Fibroblast of the conjunctiva (primary cell): ENCODE measurements around the gene UBE2L5.

Experiments used
- DNase-seq: peaks from one replicate; pipeline ENCODE4 v3.0.0-alpha.2; 2010; ENCODE audit warnings: low read depth

UBE2L5 gene

GRCh38 chr13:30422054-30422839, at the start of gene UBE2L5:
Gene UBE2L5 (plus strand): TSS chr13:30422493. CDS start chr13:30427991, 5,498 bp downstream.
- peak; percentile 59 for DNase-seq

DNA sequence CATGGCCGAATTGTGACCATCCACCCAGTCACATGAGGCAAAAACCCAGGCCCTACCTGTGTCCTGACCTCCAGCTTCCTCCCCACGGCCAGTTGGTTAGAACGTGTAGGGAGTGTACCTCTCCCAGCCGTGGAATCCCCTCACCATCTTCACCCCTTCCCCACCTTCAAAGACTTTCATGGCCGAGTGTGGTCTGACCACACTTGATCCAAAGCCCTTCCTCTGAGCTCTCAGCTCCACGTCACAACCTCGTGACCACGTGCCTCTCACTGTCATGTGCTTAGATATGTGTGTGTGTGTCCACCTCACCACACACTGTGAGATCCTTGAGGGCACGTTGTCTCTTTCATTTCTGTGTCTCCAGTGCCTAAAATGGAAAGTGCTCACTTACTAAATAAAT, 48.6 kb upstream of the UBE2L5 start:
- no peak for DNase-seq

DNA sequence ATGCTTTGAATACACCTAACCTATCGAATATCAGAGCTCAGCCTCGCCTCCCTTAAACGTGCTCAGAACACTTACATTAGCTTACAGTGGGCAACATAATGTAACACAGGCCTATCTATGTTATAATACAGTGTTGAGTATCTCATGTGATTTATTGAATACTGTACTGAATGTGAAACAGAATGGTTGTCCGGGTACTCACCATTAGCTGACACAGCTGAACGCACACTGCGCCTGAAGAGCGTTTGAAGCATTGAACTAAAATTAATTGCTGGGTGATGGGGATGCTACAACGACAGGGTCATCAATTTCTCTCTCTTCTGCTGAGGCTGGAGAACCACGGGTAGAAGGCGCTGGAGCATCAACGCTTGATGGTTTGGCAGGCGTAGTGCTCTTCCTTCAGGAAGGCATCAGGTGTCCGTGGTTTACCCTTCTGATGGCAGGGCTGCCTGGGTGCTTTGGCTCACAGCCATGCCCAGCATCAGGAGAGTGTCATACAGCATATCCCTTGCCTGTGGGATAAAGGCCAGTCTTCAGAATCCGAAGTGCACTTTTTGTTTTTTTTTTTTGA, 46.9 kb upstream of the UBE2L5 start:
- no peak for DNase-seq

GRCh38 chr13:30376426-30377311, 45.6 kb upstream of the UBE2L5 start:
- DNase-seq, result no peak

- no peak for DNase-seq
These were observed 45.0 kb upstream of the UBE2L5 start for GRCh38 chr13:30377312-30377685.

DNA sequence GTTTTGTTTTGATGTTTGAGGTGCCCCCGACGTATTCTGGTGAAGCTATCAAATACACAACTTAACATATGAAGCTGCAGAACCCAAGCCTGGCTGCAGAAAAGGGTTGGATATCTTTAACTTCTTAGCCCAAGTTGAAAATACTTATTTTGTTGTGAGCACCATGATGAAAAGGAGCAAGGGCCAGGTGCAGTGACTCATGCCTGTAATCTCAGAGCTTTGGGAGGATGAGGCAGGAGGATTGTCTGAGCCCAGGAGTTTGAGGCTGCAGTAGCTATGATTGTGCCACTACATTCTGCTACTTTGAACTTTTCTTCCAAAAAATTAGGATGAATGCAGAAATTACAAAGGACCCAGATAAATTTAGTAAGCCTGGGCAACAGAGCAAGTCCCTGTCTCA, 44.1 kb upstream of the UBE2L5 start:
- no peak for DNase-seq

DNA sequence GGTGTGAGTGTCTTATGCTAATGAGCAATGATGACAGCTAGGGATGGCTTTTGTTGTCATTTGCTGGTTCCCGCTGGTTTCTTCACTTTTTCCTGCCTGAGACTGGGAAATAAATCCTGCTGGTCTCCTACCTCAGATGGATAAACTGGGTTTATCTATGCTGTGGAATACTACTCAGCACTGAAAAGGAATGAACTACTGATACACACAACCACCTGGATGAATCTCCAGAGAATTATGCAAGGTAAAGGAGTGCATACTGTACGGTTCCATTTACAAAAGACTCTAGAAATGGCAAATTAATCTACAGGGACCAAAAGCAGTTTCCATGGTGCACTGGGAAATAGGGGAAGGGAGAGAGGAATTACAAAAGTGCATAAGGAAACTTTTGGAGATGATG, 41.2 kb upstream of the UBE2L5 start:
- no peak for DNase-seq

GRCh38 chr13:30382836-30383525, 39.3 kb upstream of the UBE2L5 start:
- DNase-seq, result no peak

GRCh38 chr13:30388406-30389283, 33.6 kb upstream of the UBE2L5 start:
- DNase-seq, result peak; percentile 28

DNA sequence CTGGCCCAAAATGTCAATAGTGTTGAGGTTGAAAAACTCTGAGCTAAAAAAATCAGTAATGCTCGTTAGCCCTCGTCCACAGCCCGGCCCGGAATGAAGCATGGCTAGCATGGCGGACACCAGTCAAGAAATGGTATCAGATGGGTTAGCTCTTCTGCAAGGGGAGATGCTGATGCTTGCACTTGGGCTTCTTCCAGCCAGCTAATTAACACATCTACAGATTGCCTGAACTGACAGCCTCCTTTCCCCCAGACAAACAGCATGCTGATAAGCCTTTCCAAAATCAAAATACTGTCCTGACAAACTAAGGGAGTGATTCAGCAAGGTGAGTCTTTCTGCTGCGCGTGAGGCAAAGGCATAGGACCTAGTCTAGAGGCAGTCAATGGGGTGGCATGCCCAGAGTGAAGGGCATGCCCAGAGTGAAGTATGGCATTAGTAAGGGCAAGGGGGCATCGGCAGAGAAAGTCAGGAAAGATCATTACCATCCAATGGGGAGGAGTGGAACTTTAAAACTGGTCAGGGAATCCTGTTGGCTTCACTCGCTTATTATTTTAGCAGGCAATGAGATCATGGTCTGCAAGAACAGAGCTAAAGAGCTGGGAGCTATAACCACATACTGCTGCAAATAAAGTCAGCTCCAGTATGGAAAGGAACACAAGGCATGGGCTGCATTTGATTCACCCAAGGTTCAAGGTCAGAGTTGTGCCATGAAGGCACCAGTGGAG, 30.2 kb upstream of the UBE2L5 start:
- no peak for DNase-seq

GRCh38 chr13:30392681-30393045, 29.6 kb upstream of the UBE2L5 start:
- DNase-seq, result no peak

DNA sequence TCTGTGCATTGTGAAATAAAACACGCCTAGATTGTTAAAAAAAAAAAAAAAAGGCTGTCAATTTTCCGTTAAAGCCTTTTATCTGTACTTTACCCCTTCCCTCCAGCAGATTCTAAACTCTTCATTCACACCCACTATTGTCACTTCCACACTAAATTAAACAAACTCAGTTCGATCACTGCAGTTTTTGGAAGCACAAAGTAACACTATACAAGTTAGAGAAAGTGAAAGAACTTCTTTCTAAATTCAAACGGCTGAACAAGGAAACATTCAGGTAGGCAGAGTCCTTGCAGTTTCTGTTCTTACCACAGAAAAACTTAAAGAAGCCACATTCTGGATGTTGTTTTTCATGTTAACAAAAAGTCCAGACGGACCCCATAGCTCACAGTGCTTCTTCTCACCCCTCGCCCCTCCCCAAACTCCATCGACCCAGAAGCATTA, 27.5 kb upstream of the UBE2L5 start:
- DNase-seq, result no peak

DNA sequence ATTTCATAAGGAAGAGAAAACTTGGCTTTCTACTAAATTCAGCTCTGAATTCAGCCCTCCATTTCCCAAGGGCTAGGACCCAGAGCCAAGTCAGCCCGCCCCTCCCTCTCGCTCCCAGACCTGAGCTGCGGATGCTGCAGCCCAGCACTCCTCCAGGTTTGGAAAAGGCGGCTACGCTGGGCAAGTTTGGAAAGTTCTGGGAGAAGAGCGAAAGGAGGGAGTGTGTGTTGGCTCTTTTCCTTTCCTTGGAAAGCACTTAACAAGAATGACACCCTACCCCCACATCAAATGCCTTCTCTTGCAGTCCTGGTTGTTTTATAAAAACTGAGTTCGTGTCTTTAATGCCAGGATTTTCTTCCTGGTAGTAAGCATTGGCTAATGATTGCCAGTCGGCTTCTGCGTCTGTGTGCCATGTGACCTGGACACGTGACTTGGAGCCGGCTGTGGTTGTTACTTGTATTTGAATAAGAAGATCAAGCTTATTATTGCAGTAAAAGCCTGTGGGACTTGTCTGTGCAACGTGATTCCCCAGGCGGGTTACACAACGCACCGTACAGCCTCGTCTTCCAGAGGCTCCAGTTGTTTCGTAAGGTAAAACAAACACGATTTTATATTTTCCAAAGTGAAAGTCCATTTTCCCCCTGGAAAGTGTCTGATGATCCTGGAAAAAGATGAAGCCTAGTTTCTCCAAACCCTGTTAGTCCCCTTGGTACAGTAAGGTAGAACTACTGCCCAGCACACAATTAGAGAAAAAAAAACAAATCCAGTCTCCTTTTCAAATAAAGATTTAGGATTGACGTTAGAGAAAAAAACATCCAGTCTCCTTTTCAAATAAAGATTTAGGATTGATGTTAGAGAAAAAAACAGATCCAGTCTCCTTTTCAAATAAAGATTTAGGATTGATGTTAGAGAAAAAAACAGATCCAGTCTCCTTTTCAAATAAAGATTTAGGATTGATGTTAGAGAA, 26.8 kb upstream of the UBE2L5 start:
- peak; percentile 95 for DNase-seq

GRCh38 chr13:30396434-30397075, 25.7 kb upstream of the UBE2L5 start:
- DNase-seq, result no peak

GRCh38 chr13:30398601-30399072, 23.7 kb upstream of the UBE2L5 start:
- DNase-seq, result no peak

DNA sequence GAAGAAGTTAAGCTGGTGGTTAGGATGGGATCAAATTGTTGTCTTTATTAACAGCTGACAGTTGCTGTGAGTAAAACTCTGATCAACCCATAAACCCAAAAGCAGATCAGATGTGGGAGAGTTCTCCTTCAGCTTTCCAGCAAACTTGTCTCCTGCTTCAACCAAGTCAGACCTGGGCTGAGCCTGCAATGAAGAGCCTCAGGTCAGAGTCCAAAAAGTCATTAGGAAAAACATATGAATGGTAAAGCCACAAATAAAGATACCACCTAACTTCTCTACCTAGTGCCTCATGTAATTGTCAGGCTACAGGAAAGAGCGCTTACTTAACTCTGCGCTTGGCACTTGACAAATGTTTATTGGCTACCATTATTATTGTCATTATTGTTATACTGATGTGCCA, 21.9 kb upstream of the UBE2L5 start:
- DNase-seq, result no peak

DNA sequence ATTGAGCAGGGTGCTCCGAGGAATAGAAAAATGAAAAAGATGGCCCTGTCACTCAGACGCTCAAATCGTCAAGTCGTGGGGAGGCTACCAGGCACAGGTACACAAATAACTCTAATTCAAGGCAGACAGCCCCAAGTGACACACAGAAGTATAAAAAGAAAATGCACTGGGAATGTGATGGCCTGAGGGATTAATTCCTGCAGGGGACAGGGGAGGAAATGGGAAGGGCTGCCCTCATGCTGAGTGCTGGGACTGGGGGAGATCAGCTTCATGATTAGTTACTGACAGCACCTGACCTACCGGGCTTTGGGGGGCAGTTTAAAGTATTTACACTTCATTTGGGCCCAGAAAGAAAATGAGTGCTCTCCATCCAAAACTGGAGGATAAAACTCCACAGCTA, 20.9 kb upstream of the UBE2L5 start:
- DNase-seq, result no peak

- DNase-seq, result no peak
These were observed 18.8 kb upstream of the UBE2L5 start for GRCh38 chr13:30403456-30403855.

DNA sequence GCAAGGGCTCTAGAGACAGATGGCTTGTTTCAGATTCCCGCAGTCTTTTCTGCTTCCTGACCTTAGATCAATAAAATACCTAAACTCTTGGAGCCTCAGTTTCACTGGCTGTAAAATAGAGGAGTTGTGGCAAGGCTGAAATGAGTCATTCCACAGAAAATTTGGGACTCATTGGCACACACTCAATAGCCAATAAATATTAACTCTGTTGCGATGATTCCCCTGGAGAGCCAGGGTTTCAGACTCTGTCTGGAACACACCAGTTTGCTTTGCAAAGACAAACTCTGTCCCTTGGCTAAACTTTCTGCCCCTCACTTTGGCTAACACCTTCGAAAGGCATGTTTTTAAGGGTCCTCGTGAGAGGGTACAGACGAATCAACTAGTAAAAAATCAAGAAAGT, 18.1 kb upstream of the UBE2L5 start:
- no peak for DNase-seq
